ENCODE results near the gene IL4.

IL4 gene

GRCh38 chr5:132704875-132705274 is 31.1 kb downstream of the IL4 start:
- no peak for DNase-seq

DNA sequence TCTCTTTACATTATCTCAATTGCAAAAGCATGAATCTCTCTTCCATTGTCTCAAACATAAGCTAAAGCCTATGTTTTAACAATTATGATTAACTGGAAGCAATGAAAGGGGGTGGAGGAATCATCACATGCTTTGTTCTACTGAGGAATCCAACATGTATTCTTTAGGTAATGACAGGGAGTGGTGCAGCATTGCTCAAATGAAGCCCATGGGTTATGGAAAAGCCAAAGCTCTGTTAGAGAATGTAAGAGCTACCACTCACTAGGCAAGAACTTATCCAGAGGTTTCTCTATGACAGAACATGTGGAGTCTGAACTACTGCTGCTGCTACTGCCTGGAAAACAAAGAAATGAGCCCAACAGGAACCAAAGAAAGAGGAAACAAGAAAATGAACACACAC is 34.9 kb downstream of the IL4 start:
- no peak for DNase-seq

GRCh38 chr5:132714456-132715307 is 40.9 kb downstream of the IL4 start:
- DNase-seq = no peak

DNA sequence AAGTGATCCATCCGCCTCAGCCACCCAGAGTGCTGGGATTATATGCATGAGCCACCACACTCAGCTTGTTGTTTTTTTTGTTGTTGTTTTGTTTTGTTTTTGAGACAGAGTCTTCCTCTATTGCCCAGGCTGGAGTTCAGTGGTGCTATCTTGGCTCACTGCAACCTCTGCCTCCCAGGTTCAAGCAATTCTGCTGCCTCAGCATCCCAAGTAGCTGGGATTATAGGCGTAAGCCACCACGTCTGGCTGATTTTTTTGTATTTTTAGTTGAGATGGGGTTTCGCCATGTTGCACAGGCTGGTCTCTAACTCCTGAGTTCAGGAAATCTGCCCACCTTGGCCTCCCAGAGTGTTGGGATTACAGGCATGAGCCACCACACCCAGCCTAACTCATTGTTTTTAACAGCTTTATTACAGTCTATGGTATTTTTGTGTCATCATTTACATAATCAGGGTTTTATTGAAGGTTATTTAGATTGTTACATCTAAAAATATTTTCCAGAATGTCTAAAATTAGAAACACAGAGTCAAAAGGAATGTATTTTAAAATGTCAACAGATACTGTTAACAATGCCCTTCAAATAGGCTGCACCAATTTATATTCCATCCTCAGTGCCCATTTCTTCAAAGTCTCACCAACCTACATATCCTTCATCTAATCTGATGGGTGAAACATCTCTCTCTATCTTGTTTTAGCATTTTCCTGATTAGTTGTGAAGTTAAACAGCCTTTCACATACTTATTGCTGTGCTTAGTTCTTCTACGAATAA is 44.9 kb downstream of the IL4 start:
- DNase-seq = no peak

DNA sequence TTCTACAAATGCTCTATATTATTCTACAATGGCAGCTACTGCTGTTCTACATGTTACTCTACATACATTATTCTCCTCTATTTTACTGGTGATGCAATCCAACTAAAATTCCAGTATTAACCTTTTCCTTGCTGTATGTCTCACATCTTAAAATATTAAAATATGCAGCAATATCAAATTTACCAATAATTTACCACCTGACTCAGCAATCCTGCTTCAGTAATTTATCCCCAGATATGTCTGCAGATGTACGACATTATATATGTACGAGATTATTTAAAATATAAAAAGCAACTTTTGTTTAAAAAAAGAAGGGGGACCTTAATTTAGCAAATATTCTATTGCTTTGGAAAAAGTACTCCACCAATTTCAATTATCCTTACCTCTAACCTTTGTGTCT is 52.0 kb downstream of the IL4 start:
- DNase-seq = no peak

GRCh38 chr5:132729896-132730295 is 56.1 kb downstream of the IL4 start:
- DNase-seq = no peak

All from C1 segment of cervical spinal cord (tissue), 14 donors.